HG02571 (cell line): ENCODE data around the gene CHAC1.

Experiments used
- ATAC-seq: cut with Tn5 transposase; IDR thresholded peaks from one replicate; pipeline ENCODE4 v1.9.1; 2021; ENCODE audit warnings: mild to moderate bottlenecking, moderate library complexity; ENCODE audit not compliant: unreplicated experiment

CHAC1 gene

DNA sequence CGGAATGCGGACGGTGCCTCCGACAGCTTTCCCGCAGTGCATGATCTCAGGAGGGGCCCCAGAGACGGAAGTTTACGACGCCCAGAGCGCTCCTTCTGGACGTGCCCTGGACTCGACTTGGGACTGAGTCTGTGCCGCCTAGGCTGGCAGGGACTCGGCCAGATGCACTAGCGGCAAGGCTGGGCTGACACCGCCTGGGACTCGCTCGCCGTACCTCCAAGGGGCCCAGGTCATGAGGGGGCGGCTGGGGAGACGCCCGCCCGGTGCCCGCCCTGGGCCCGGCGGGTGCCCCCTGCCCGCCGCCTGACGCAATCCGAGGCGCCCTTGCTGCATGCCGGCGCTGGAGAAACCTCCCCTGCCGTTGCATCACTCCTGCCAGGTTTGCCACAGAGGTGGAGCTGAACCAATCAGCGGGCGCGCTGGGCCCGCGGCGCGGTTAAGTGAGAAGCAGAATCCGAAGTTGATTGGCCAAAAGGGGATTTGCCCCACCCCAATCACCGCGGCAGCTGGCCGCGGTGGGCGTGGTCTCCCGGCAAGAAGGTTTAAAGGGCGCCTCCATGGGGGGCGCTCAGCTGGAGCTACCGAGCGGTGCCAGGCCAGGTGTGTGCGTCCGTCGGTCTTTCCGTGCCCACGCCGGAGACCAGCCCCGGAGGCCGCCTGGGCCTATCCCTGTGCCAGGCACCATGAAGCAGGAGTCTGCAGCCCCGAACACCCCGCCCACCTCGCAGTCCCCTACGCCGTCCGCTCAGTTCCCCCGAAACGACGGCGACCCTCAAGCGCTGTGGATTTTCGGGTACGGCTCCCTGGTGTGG lies at the start of gene CHAC1:
Gene CHAC1 (plus strand): TSS at position 571 of the 812 bp plus-strand sequence. CDS start 113 bp downstream, at position 684.
- peak; percentile 82 for ATAC-seq

DNA sequence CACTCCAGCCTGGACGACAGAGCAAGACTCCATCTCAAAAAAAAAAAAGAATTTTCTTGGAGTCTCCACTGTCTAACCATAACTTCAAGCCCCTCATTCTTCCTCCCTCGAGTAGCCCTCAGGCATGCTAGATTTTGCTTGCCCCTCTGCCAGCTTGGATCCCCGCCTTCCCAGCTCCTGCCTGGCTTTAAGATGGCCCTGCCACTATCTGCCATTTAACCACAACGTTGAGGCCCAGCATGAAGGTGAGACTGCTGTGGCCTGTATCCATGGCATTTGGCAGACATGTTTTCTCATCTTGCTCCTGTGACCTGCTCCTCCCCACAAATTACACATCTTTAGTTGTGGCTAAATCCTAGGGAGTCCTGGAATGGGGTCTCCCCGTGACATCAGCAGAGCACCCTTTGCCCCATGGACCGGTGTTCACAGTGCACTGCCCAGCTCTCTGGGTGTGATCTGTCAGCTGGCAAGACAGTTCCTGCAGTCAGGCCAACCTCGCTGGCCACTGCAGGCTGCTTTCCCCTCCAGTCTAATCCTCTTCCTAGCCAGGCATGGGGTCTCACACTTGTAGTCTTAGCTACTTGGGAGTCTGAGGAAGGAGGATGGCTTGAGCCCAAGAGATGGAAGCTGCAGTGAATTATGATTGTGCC lies 48.6 kb upstream of the CHAC1 start:
- no peak for ATAC-seq

GRCh38 chr15:40906091-40906990 lies 46.9 kb upstream of the CHAC1 start:
- peak; percentile 57 for ATAC-seq

DNA sequence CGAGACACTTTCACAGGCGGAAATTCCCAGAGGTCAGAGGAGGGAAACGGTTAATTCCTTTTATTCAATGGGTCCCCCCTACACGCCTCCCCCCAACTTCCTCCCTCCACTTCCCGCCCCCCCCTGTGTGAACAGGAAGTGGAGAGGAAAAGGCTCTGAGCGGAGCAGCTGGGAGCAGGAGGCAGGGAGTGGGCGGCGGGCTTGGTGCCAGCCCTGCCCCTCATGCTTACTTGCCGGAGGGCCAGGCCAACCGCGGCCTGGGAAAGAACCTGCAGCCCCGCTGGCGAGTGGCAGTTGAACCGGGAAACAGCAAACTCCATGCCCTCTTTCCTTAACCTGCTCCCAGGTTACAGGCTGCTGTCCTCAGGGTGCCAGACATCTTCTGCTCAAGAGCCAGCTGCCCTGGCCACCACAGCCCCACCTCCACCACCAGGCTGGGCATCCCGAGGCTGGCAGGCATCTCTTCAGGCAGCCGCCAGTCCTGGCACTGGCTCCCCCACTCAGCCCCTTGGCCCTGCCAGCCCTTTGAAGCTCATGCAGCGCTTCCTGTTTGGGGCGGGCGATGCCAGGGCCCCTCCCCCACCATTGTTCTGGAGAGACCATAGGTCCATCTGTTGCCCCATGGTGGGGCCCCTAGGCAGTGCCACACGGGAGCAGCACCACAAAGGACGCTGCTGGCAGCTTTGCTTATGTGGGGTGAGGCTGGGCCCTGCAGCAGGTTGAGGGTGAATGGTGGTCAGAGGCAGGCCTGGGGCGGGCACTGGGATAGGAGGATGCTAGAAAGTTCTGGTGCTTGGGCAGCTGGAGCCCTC lies 46.1 kb upstream of the CHAC1 start:
- no peak for ATAC-seq

- ATAC-seq, result no peak
Measured at GRCh38 chr15:40908095-40908494, 45.2 kb upstream of the CHAC1 start.

- ATAC-seq, result no peak
Measured at GRCh38 chr15:40909662-40910630, 43.3 kb upstream of the CHAC1 start.

DNA sequence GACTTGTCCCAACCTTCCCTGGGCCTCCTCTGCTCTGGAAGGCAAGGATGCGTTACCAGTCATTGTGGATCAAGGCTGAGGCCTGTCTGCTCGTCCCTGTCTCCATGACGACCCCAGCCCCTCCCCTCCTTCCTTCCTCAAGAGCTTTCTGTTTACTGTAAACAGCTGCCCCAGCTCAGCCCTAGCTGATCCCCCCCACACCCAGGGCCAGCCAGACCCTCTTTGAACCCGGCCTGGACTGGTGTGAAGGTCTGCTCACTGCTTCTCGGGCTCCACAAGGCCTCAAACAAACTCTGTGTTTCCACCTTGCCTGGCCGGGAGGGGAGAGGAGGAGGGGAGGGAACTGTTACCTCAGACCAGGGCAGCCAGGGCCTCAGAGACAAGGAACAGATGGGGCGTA lies 42.1 kb upstream of the CHAC1 start:
- ATAC-seq, result no peak

GRCh38 chr15:40911693-40912092 lies 41.6 kb upstream of the CHAC1 start:
- ATAC-seq, result no peak

DNA sequence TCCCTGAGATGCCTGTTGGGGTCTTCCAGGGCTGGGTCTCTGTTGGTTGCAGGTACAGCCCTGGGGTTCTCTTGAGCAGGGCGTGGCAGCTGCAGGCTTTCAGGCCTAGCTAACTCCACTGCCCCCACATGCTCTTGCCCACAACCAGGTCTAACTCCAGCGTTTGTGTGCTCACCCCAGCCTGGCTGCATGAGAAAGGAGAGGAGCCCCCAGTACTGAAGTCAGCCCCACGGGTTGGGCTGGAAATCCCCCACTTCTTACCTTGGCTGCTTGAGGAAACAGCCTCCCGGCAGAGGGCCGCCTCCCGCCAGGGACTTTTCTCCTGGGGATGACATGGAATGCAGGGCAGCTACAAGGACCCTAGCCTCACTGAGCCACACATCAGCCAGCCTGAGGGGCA lies 40.8 kb upstream of the CHAC1 start:
- no peak for ATAC-seq

DNA sequence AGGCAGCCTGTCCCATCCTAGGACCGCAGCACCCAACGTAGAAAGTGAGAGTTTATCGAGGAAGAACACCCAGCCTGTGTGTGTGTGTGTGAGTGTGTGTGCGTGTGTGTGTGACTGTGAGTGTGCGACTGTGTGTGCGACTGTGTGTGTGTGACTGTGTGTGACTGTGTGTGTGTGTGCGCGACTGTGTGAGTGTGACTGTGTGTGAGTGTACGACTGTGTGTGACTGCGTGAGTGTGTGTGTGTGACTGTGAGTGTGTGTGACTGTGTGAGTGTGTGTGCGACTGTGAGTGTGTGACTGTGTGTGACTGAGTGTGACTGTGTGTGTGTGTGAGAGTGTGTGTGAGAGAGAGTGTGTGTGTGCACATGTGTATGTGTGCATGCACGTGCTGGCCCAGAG lies 39.3 kb upstream of the CHAC1 start:
- ATAC-seq, result no peak

DNA sequence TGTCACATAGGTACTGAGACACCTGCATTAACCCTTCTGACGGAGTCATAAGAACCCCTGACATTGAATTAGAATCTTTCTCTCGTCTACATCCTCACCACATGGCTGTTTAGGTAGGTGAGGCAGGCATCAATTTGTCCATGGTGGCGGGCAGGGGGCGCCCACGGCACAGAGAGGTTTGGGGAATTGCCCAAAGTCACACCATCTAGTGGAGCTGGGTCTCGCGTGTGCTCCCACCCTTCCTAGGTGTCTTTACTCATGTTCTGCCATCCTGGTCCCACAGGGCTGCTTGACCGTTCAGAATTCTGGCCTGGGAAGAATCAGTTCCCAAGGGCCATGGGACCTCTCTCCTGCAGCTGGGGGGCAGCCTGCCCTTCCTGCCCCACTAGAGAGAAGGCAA lies 38.8 kb upstream of the CHAC1 start:
- no peak for ATAC-seq

- ATAC-seq, result no peak
Measured at GRCh38 chr15:40915116-40915661, 38.1 kb upstream of the CHAC1 start.

DNA sequence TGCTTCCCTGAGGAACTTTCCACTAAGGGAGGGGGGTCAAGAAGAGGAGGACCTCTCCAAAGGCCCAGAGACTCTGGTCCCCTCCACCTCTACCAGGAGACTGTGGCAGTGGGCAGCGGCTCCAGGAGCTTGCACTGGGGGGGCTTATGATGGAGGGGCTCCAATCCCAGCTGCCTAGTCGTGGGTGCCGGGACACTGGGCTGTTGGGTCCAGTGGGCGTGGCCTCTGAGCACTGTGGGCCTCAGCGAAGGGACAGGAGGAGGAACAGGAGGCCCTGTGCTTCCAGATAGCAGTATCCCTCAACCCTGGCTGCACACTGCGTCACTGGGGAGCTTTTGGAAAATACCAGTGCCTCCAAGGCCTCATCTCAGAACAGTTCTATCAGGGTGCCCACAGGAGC lies 37.6 kb upstream of the CHAC1 start:
- ATAC-seq, result no peak

GRCh38 chr15:40917585-40917984 lies 35.7 kb upstream of the CHAC1 start:
- no peak for ATAC-seq

GRCh38 chr15:40918146-40918798 lies 35.0 kb upstream of the CHAC1 start:
- no peak for ATAC-seq

GRCh38 chr15:40918799-40919392 lies 34.4 kb upstream of the CHAC1 start:
- ATAC-seq, result no peak

- no peak for ATAC-seq
Measured at GRCh38 chr15:40921949-40922607, 31.2 kb upstream of the CHAC1 start.

DNA sequence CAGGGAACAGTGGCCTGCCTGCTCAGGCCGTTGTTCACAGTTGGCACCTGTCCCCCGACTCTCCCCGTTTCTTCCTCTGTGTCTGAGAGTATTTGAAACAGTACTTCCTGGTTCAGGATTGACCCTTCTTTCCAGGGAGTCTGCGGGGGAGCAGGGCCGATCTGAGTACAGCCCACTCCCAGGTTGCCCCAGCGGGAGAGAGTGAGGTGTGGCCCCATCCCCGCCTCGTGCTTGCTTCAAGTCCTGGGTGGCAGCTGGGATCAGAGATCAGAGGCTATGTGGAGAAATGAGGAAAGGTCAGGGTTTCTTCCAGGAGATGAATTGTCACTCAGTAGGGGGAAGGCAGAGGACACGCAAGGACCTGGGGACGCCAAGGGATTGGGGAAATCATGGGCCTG lies 30.7 kb upstream of the CHAC1 start:
- ATAC-seq, result no peak
